ENCODE measurements around the gene CTNND1. TPM values are rescaled to one million over a fixed set of nuclear protein-coding genes. Genes with fewer than 3 reads are reported as not detected.
A peak's percentile ranks its signal among the peaks of the same experiment; 100 is the strongest.

The CTNND1 gene
- total and polyA plus RNA-seq, 7 experiments from 2014 or later: 0.80 to 32.0 (median 13.4) TPM

DNA sequence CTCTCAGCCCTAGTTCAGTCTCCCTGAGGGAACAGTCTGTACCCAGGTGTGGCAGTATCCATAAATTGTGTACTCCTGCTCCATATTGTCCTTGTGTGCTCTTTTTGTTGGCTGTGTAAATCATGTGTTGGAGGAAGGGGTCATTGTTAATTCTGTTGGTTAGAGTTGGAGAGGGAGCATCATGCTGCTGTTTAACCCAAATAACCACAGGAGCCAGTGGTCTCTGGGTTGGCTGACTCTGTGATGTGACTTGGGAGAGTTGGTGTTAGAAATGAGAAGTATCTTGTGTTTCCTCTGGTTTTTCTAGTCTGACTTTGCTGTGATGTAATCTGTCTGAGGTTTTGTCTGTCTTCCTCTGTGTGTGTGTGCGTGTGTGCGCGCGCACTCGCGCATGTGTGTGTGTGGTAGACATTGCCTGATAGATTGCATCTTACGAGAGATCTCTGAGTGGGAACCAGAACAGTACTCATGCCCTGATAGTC is 30.5 kb downstream of the CTNND1 start:
- CTCF ChIA-PET: interaction anchor here (0.6 to 1.0 kb wide), 2 partner anchors 8 to 11 kb away, joined by 3 read pairs; no protein-coding TSS in a partner anchor

DNA sequence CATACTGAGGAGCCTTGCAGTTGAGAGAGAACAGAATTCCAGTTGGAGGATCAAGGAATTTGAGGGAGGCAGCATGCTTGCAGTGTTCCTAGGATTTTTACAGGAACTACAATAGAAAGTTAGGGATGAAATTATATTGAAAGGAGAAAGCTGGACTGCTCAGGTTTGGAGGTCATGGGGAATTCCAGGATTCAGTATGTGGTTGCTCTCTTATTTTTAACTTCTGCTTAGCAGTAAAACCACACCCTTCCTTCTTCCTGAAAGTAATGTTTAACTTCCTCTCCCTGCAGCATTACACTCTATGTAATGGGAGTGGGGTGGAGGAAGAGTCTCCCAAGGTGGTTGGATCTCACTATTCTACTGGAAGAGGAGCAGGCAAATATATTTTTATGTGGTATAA is 31.3 kb downstream of the CTNND1 start:
- Mint-ChIP-seq H3K36me3 (peaks cover 0 to 26% (median 8%) of the 10 kb centered on the region in 5 donors), H3K27me3 (peaks cover 0 to 2% (median 0%) of the 10 kb centered on the region in 5 donors), H3K9me3 (no peaks in the 10 kb centered on the region), H3K27ac (peak overlapping the region; percentile 84 to 99 (median 99)), H3K4me3 (peak overlapping the region; percentile 55 to 88 (median 77)), H3K4me1 (peaks cover 36 to 55% (median 44%) of the 10 kb centered on the region in 7 donors)
- intact Hi-C loops (cut with micrococcal nuclease): loop anchor here (1.0 to 10.0 kb wide), 15 partner anchors 7 to 786 kb away; partner anchors contain the start of genes MED19 (in 2 of the 2), SELENOH (in 2 of the 2), TMX2 (in 2 of the 2) and UBE2L6 (in 2 of the 2)
- ChIA-PET POLR2A (interaction anchor here (0.7 to 1.2 kb wide), 2 partner anchors 46 to 783 kb away, joined by 3 to 4 read pairs; partner anchors contain the start of gene LPXN), CTCF (no interaction called here)
- DNase-seq: no peak
- peak overlapping the region; percentile 15 for H3K4me3 ChIP-seq (ENCODE audit: low read length)
- H3K4me1 ChIP-seq (ENCODE audit: control insufficient read depth in 2 of 2, insufficient read depth in 2 of 2, low read length in 2 of 2): peaks cover 21 to 29% of the 10 kb centered on the region in 2 donors
- H3K36me3 ChIP-seq (ENCODE audit: control insufficient read depth in 2 of 3, insufficient read depth in 3 of 3, low read length in 3 of 3): peaks cover 0 to 5% (median 0%) of the 10 kb centered on the region in 3 experiments
- no peaks in the 10 kb centered on the region for H3K27me3 ChIP-seq (ENCODE audit: control insufficient read depth in 2 of 2, insufficient read depth in 2 of 2, low read length in 2 of 2)
- no peaks in the 10 kb centered on the region for H3K9me3 ChIP-seq (ENCODE audit: control insufficient read depth in 2 of 3, low read length in 3 of 3)
- peak; percentile 47 for ATAC-seq
- peak overlapping the region; percentile 83 for H3K27ac ChIP-seq (ENCODE audit: low read depth, low read length)

More for the DNA sequence above, 30.5 kb downstream of the CTNND1 start:
- H3K27ac Mint-ChIP-seq: peak overlapping the region; percentile 90 to 99 (median 99)
- H3K36me3 Mint-ChIP-seq: peaks cover 0 to 28% (median 8%) of the 10 kb centered on the region in 5 donors
- Histone ChIP-seq H3K4me1 (ENCODE audit: control insufficient read depth in 2 of 2, insufficient read depth in 2 of 2, low read length in 2 of 2) (peaks cover 21 to 29% of the 10 kb centered on the region in 2 donors), H3K27me3 (ENCODE audit: control insufficient read depth in 2 of 2, insufficient read depth in 2 of 2, low read length in 2 of 2) (no peaks in the 10 kb centered on the region), H3K27ac (ENCODE audit: low read depth, low read length) (peak overlapping the region; percentile 83), H3K4me3 (ENCODE audit: low read length) (peak overlapping the region; percentile 15), H3K36me3 (ENCODE audit: control insufficient read depth in 2 of 3, insufficient read depth in 3 of 3, low read length in 3 of 3) (peaks cover 0 to 5% (median 0%) of the 10 kb centered on the region in 3 experiments), H3K9me3 (ENCODE audit: control insufficient read depth in 2 of 3, low read length in 3 of 3) (no peaks in the 10 kb centered on the region)
- POLR2A ChIA-PET: interaction anchor here (0.9 to 1.3 kb wide), 6 partner anchors 8 to 784 kb away, joined by 3 to 14 read pairs (median 4); partner anchors contain the start of genes LPXN and SELENOH
- H3K27me3 Mint-ChIP-seq: peaks cover 0 to 2% (median 0%) of the 10 kb centered on the region in 5 donors
- ATAC-seq (peak; percentile 96), DNase-seq (peak; percentile 69 to 93 (median 90))
- H3K4me1 Mint-ChIP-seq: peaks cover 37 to 53% (median 44%) of the 10 kb centered on the region in 7 donors
- H3K4me3 Mint-ChIP-seq: peak overlapping the region; percentile 55 to 88 (median 77)
- no peaks in the 10 kb centered on the region for H3K9me3 Mint-ChIP-seq
- intact Hi-C loops (cut with micrococcal nuclease): loop anchor here (1.0 to 10.0 kb wide), 15 partner anchors 8 to 787 kb away; partner anchors contain the start of genes MED19 (in 2 of the 2), SELENOH (in 2 of the 2), TMX2 (in 2 of the 2) and UBE2L6 (in 2 of the 2)

DNA sequence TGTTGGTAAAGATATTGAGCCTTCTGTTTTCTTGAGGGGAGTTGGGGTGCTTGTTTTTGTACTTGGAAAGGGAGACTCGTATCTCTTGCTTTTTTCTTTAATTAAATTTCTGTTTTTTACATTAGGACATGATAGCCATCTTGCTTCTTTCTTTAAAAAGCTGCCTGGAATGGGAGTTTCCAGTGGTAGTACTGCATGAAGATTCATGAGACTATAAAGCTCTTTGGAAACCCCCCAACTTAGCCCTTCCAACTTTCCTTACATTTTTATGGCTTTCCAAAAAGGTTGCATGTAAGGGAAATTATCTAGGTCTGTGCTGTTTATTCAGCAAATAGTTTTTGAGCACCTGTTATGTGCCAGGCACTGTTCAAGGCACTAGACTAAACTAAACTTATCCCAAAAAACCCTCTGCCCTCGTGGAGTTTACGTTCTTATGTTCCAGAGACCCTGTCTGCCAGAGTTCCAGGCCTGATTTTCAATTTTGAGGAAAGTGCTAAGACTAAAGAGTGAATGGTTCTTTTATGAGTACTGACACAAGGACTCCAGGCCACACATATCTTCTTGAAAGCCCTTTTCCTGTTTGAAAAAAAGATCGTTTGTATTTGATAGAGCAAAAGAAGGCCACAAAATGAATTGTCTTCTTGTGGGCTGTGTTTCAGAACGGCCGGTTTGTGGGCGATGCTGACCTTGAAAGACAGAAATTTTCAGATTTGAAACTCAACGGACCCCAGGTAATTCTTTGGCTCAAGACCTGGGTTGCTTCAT is 31.9 kb downstream of the CTNND1 start:
- Mint-ChIP-seq H3K27me3 (peaks cover 0 to 2% (median 0%) of the 10 kb centered on the region in 5 donors), H3K4me1 (peaks cover 34 to 54% (median 45%) of the 10 kb centered on the region in 7 donors), H3K27ac (peak overlapping the region; percentile 84 to 99 (median 99)), H3K36me3 (peaks cover 0 to 22% (median 8%) of the 10 kb centered on the region in 5 donors), H3K9me3 (no peaks in the 10 kb centered on the region), H3K4me3 (peak overlapping the region; percentile 55 to 88 (median 77))
- Histone ChIP-seq H3K9me3 (ENCODE audit: control insufficient read depth in 2 of 3, low read length in 3 of 3) (no peaks in the 10 kb centered on the region), H3K4me1 (ENCODE audit: control insufficient read depth in 2 of 2, insufficient read depth in 2 of 2, low read length in 2 of 2) (peaks cover 21 to 29% of the 10 kb centered on the region in 2 donors), H3K4me3 (ENCODE audit: low read length) (peak overlapping the region; percentile 15), H3K27me3 (ENCODE audit: control insufficient read depth in 2 of 2, insufficient read depth in 2 of 2, low read length in 2 of 2) (no peaks in the 10 kb centered on the region), H3K36me3 (ENCODE audit: control insufficient read depth in 2 of 3, insufficient read depth in 3 of 3, low read length in 3 of 3) (peaks cover 0 to 5% (median 0%) of the 10 kb centered on the region in 3 experiments), H3K27ac (ENCODE audit: low read depth, low read length) (peak overlapping the region; percentile 83)
- DNase-seq: no peak
- intact Hi-C loops (cut with micrococcal nuclease): loop anchor here (2.0 to 10.0 kb wide), 6 partner anchors 227 to 731 kb away; partner anchors contain the start of genes UBE2L6 (in 2 of the 2), P2RX3 (in 1 of the 2), SLC43A3 (in 1 of the 2) and SSRP1 (in 1 of the 2)
- ATAC-seq: no peak
- CTCF ChIA-PET: interaction anchor here (1.6 kb wide), 1 partner anchor 31 kb away, joined by 3 read pairs; no protein-coding TSS in a partner anchor
- POLR2A ChIA-PET: interaction anchor here (0.6 to 0.9 kb wide), 4 partner anchors 42 to 1767 kb away, joined by 3 to 4 read pairs (median 3); partner anchors contain the start of genes BTBD18 and SELENOH

GRCh38 chr11:57798905-57799559 is 37.4 kb downstream of the CTNND1 start:
- Mint-ChIP-seq H3K27me3 (no peaks in the 10 kb centered on the region), H3K9me3 (no peaks in the 10 kb centered on the region), H3K36me3 (peaks cover 3 to 26% (median 14%) of the 10 kb centered on the region in 5 donors), H3K27ac (peak overlapping the region; percentile 59 to 92 (median 73)), H3K4me1 (peaks cover 24 to 48% (median 37%) of the 10 kb centered on the region in 7 donors), H3K4me3 (no peak overlapping the region)
- DNase-seq (no peak), ATAC-seq (peak; percentile 57)
- Histone ChIP-seq H3K27ac (ENCODE audit: low read depth, low read length) (peak overlapping the region; percentile 47), H3K4me3 (ENCODE audit: low read length) (no peak overlapping the region), H3K27me3 (ENCODE audit: control insufficient read depth in 2 of 2, insufficient read depth in 2 of 2, low read length in 2 of 2) (no peaks in the 10 kb centered on the region), H3K4me1 (ENCODE audit: control insufficient read depth in 2 of 2, insufficient read depth in 2 of 2, low read length in 2 of 2) (peaks cover 8 to 11% of the 10 kb centered on the region in 2 donors), H3K36me3 (ENCODE audit: control insufficient read depth in 2 of 3, insufficient read depth in 3 of 3, low read length in 3 of 3) (peaks cover 0 to 11% (median 0%) of the 10 kb centered on the region in 3 experiments), H3K9me3 (ENCODE audit: control insufficient read depth in 2 of 3, low read length in 3 of 3) (no peaks in the 10 kb centered on the region)
- intact Hi-C loops (cut with micrococcal nuclease): loop anchor here in 1 of 2 donors (10.0 kb wide), 1 partner anchor 304 kb away; no protein-coding TSS in a partner anchor
- CTCF ChIA-PET: interaction anchor here (0.9 to 3.1 kb wide), 7 partner anchors 48 to 231 kb away, joined by 3 to 30 read pairs (median 9); partner anchors contain the start of genes BTBD18, SELENOH and UBE2L6
- POLR2A ChIA-PET: interaction anchor here (0.6 to 2.0 kb wide), 4 partner anchors 57 to 231 kb away, joined by 3 to 10 read pairs (median 4); partner anchors contain the start of gene SELENOH

DNA sequence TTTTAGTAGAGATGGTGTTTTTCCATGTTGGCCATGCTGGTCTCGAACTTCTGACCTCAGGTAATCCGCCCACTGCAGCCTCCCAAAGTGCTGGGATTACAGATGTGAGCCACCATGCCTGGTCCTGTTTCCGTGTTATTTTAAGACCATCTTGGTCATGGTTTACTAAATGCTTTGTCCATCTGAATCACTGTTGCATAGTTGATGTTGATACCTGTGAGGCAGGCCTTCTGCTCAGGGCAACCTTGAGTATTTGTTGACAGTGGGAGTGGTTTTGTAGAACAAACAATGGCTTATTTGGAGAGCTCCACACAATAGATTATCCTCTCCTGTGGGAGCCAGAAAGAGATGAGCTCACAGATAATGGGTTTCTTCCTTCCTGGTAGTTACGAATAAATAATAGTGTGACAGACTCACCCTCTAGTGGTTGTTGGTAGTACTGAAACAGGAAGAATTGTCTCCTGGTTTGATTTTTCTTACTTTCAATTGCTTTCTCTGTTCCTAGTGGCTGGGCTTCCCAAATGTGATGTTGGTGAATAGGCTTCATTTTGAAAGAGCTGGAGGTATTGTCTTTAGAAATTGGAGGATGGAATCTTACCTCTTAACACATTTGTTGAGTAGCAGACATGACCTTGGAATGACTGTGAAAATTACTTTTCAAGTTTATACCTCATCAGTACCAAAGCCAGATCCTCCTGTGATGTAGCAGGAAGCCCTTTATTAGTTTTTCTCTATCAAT is 39.0 kb downstream of the CTNND1 start:
- H3K27me3 ChIP-seq (ENCODE audit: control insufficient read depth in 2 of 2, insufficient read depth in 2 of 2, low read length in 2 of 2): no peaks in the 10 kb centered on the region
- intact Hi-C loops (cut with micrococcal nuclease): loop anchor here (1.0 to 5.0 kb wide), 15 partner anchors 8 to 927 kb away; partner anchors contain the start of genes BTBD18 (in 2 of the 2), MED19 (in 2 of the 2), SELENOH (in 2 of the 2) and TMX2 (in 2 of the 2)
- peak; percentile 93 for ATAC-seq
- no peaks in the 10 kb centered on the region for H3K9me3 Mint-ChIP-seq
- H3K4me3 ChIP-seq (ENCODE audit: low read length): no peak overlapping the region
- H3K9me3 ChIP-seq (ENCODE audit: control insufficient read depth in 2 of 3, low read length in 3 of 3): no peaks in the 10 kb centered on the region
- peak overlapping the region; percentile 39 for H3K27ac ChIP-seq (ENCODE audit: low read depth, low read length)
- H3K4me3 Mint-ChIP-seq: peak overlapping the region in 6 of 10 donors; percentile 33 to 57 (median 54)
- DNase-seq: peak in 7 of 9 donors; percentile 46 to 70 (median 64)
- H3K27me3 Mint-ChIP-seq: no peaks in the 10 kb centered on the region
- peaks cover 22 to 40% (median 30%) of the 10 kb centered on the region in 7 donors for H3K4me1 Mint-ChIP-seq
- ChIA-PET POLR2A (interaction anchor here (0.6 to 2.3 kb wide), 8 partner anchors 9 to 233 kb away, joined by 3 to 26 read pairs (median 6); partner anchors contain the start of genes BTBD18, MED19, SELENOH and TMX2), CTCF (interaction anchor here (0.6 to 3.1 kb wide), 45 partner anchors 9 to 856 kb away, joined by 3 to 30 read pairs (median 4); partner anchors contain the start of genes BTBD18, CTNND1, SELENOH and UBE2L6)
- H3K36me3 Mint-ChIP-seq: peaks cover 12 to 35% (median 15%) of the 10 kb centered on the region in 5 donors
- H3K4me1 ChIP-seq (ENCODE audit: control insufficient read depth in 2 of 2, insufficient read depth in 2 of 2, low read length in 2 of 2): peaks cover 8 to 10% of the 10 kb centered on the region in 2 donors
- peaks cover 0 to 22% (median 0%) of the 10 kb centered on the region in 3 experiments for H3K36me3 ChIP-seq (ENCODE audit: control insufficient read depth in 2 of 3, insufficient read depth in 3 of 3, low read length in 3 of 3)
- peak overlapping the region; percentile 42 to 92 (median 80) for H3K27ac Mint-ChIP-seq

Measured in naive thymus-derived CD4-positive, alpha-beta T cell (primary cell).